Measurements from ENCODE around the gene SLC38A10.

- no peak for TF ChIP-seq TBP (CRISPR knock-in tag; IDR thresholded peaks at IDR 0.05)
- TF ChIP-seq SIN3A (IDR thresholded peaks at IDR 0.05; ENCODE audit: borderline replicate concordance, low read depth, low read length), result no peak
- TF ChIP-seq, protein P1, sequence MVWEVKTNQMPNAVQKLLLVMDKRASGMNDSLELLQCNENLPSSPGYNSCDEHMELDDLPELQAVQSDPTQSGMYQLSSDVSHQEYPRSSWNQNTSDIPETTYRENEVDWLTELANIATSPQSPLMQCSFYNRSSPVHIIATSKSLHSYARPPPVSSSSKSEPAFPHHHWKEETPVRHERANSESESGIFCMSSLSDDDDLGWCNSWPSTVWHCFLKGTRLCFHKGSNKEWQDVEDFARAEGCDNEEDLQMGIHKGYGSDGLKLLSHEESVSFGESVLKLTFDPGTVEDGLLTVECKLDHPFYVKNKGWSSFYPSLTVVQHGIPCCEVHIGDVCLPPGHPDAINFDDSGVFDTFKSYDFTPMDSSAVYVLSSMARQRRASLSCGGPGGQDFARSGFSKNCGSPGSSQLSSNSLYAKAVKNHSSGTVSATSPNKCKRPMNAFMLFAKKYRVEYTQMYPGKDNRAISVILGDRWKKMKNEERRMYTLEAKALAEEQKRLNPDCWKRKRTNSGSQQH (CRISPR knock-in tag; IDR thresholded peaks at IDR 0.05; ENCODE audit: low read depth), result no peak
- TF ChIP-seq PHF5A (CRISPR knock-in tag; IDR thresholded peaks at IDR 0.05; ENCODE audit: low read depth, unreplicated experiment), result no peak
- TF ChIP-seq CBX5 (CRISPR knock-in tag; IDR thresholded peaks at IDR 0.05; ENCODE audit: borderline replicate concordance), result no peak
- no peak for TF ChIP-seq BHLHE40 (IDR thresholded peaks at IDR 0.05; ENCODE audit: low read length)
- TF ChIP-seq ZBTB7A (CRISPR knock-in tag; IDR thresholded peaks at IDR 0.05), result no peak
- TF ChIP-seq ZNF7 (CRISPR knock-in tag; IDR thresholded peaks at IDR 0.05), result no peak
- no peak for TF ChIP-seq ZSCAN25 (CRISPR knock-in tag; IDR thresholded peaks at IDR 0.05)
- TF ChIP-seq EZH2 (conservative IDR thresholded peaks at IDR 0.05; ENCODE audit: low read depth, low read length), result no peak
- TF ChIP-seq TCF12 (IDR thresholded peaks at IDR 0.05), result no peak
- no peak for TF ChIP-seq TCF12 (CRISPR knock-in tag; IDR thresholded peaks at IDR 0.05)
- no peak for TF ChIP-seq ZNF101 (CRISPR knock-in tag; IDR thresholded peaks at IDR 0.05; ENCODE audit: borderline replicate concordance, low read depth)
- no peak for TF ChIP-seq ZNF460 (CRISPR knock-in tag; IDR thresholded peaks at IDR 0.05; ENCODE audit: borderline replicate concordance)
Observed at GRCh38 chr17:81285179-81285878, 9.8 kb downstream of the SLC38A10 start.

Measured in HepG2 (cell line).